HCT116 (cell line): ENCODE data around the gene CFAP99. TPM values are rescaled to one million over a fixed set of nuclear protein-coding genes. Genes with fewer than 3 reads are reported as not detected.

Experiments
- ATAC-seq: fragments of 200-7000 bp; cut with Tn5 transposase; 2 replicates; pipeline ENCODE4 v1.9.1; 2020; ENCODE audit warnings: mild to moderate bottlenecking, moderate library complexity
- BruUV-seq: library from RNA; stranded (reverse); fragments of 400-500 nt; replicated peaks from 2 replicates; lab custom pipeline; 2021; lab: Mats Ljungman, UMichigan
- CTCF ChIA-PET: fragments of 300-600 bp; sonication (Branson Sonifier 250); formaldehyde crosslinking; loops from one replicate; lab custom pipeline; 2021; ENCODE audit warnings: antibody characterized with exemption; lab: Charles Lee
- POLR2A ChIA-PET: fragments of 300-600, 350-600 bp; sonication (Branson Sonifier 250); formaldehyde crosslinking; loops from one replicate; lab custom pipeline; 2021; ENCODE audit warnings: antibody characterized with exemption; lab: Charles Lee
- RAD21 ChIA-PET, 2 experiments: fragments of 300-600 bp; sonication (Branson Sonifier 250); formaldehyde crosslinking; loops; one replicate each; lab custom pipeline; 2023; ENCODE audit warnings: low total read pairs in 2 of 2; ENCODE audit not compliant: uncharacterized antibody in 2 of 2, unreplicated experiment in 2 of 2, low non-redundant PET in 1 of 2; lab: Charles Lee
- DNase-seq: peaks from one replicate; pipeline ENCODE4 v3.0.0-alpha.2; 2010; ENCODE audit warnings: low read depth, low spot score
- H2AFZ ChIP-seq: fragments of 200-600 bp; shearing (Covaris generic), sonication (generic); 2 replicates; pipeline ENCODE4 v1.6.1; 2017; ENCODE audit warnings: low read depth, mixed run types, mixed read lengths, antibody characterized with exemption, low read length; ENCODE audit not compliant: poor library complexity, severe bottlenecking
- H3K27ac ChIP-seq: 2 replicates; pipeline ENCODE4 v1.5.1; 2012; ENCODE audit warnings: low read depth, low read length
- H3K27me3 ChIP-seq: fragments of 200-600 bp; sonication (generic); 2 replicates; pipeline ENCODE4 v1.6.1; 2016; ENCODE audit warnings: mixed run types, low read length, mixed read lengths; ENCODE audit not compliant: insufficient read depth
- H3K36me3 ChIP-seq, 2 experiments: fragments of 200-500 bp in 1 of 2; fragments of 200-600 bp in 1 of 2; sonication (Bioruptor generic) in 1 of 2; sonication (generic) in 1 of 2; 2 replicates each; pipeline versions ENCODE4 v1.5.1 to v1.6.1; 2014 to 2016; ENCODE audit warnings: low read length in 2 of 2, inconsistent platforms in 1 of 2, mixed read lengths in 1 of 2, mixed run types in 1 of 2; ENCODE audit not compliant: insufficient read depth in 2 of 2, control insufficient read depth in 1 of 2
- H3K4me1 ChIP-seq, 2 experiments: fragments of 200-600 bp in 1 of 2; sonication (generic) in 1 of 2; 2 replicates each; pipeline versions ENCODE4 v1.5.1 to v1.6.1; 2012 to 2017; ENCODE audit warnings: low read length in 2 of 2, inconsistent platforms in 1 of 2, mild to moderate bottlenecking in 1 of 2, mixed read lengths in 1 of 2, mixed run types in 1 of 2, moderate library complexity in 1 of 2; ENCODE audit not compliant: insufficient read depth in 2 of 2, control insufficient read depth in 1 of 2
- H3K4me2 ChIP-seq: fragments of 200-600 bp; sonication (generic); 2 replicates; pipeline ENCODE4 v1.6.1; 2017; ENCODE audit warnings: mixed run types, low read length, mixed read lengths
- H3K4me3 ChIP-seq, 2 experiments: fragments of 200-600 bp in 1 of 2; sonication (generic) in 1 of 2; replicated peaks in 1 of 2; 2 replicates each; pipeline ENCODE4 v1.5.1; 2011 to 2016; ENCODE audit warnings: low read length in 2 of 2, control low read depth in 1 of 2, low read depth in 1 of 2, mild to moderate bottlenecking in 1 of 2, mixed read lengths in 1 of 2, mixed run types in 1 of 2
- H3K79me2 ChIP-seq: fragments of 200-600 bp; sonication (generic); 2 replicates; pipeline ENCODE4 v1.6.1; 2017; ENCODE audit warnings: mild to moderate bottlenecking, mixed run types, low read length, moderate library complexity, mixed read lengths; ENCODE audit not compliant: insufficient read depth
- H3K9ac ChIP-seq: fragments of 200-600 bp; sonication (generic); 2 replicates; pipeline ENCODE4 v1.6.1; 2016; ENCODE audit warnings: low read length, mixed read lengths
- H3K9me2 ChIP-seq: fragments of 200-600 bp; sonication (generic), shearing (Covaris generic); 2 replicates; pipeline ENCODE4 v1.6.1; 2017; ENCODE audit warnings: mixed run types, mild to moderate bottlenecking, moderate library complexity; ENCODE audit not compliant: insufficient read depth
- H3K9me3 ChIP-seq, 2 experiments: fragments of 200-500 bp in 1 of 2; fragments of 200-600 bp in 1 of 2; sonication (Bioruptor generic) in 1 of 2; sonication (generic) in 1 of 2; 2 replicates each; pipeline ENCODE4 v1.6.1; 2014 to 2017; ENCODE audit warnings: low read length in 2 of 2, mixed read lengths in 2 of 2, inconsistent platforms in 1 of 2, low read depth in 1 of 2, mild to moderate bottlenecking in 1 of 2, mixed run types in 1 of 2, moderate library complexity in 1 of 2; ENCODE audit not compliant: control insufficient read depth in 1 of 2, insufficient read depth in 1 of 2
- H4K20me1 ChIP-seq: fragments of 200-600 bp; sonication (generic), shearing (Covaris generic); 2 replicates; pipeline ENCODE4 v1.6.1; 2017; ENCODE audit warnings: mixed run types, mild to moderate bottlenecking, moderate library complexity; ENCODE audit not compliant: insufficient read depth
- CEBPB ChIP-seq: IDR thresholded peaks from 2 replicates; pipeline ENCODE4 v1.6.1; 2012; ENCODE audit warnings: low read depth
- ELF1 ChIP-seq: IDR thresholded peaks from 2 replicates; pipeline ENCODE4 v1.6.1; 2012; ENCODE audit warnings: low read depth, borderline replicate concordance
- EZH2 ChIP-seq: fragments of 200-600 bp; sonication (generic); IDR thresholded peaks from 2 replicates; pipeline ENCODE4 v1.6.1; 2017; ENCODE audit warnings: antibody characterized with exemption, mixed run types
- FOSL1 ChIP-seq: IDR thresholded peaks from 2 replicates; pipeline ENCODE4 v1.6.1; 2012; ENCODE audit warnings: low read depth
- JUND ChIP-seq: IDR thresholded peaks from 2 replicates; pipeline ENCODE4 v1.6.1; 2012
- POLR2A ChIP-seq: IDR thresholded peaks from 2 replicates; pipeline ENCODE4 v1.7.0; 2011; ENCODE audit warnings: borderline replicate concordance; ENCODE audit not compliant: insufficient read depth, insufficient read length; ENCODE audit errors: extremely low read depth
- POLR2AphosphoS5 ChIP-seq: IDR thresholded peaks from 2 replicates; pipeline ENCODE4 v1.6.1; 2011; ENCODE audit warnings: mild to moderate bottlenecking, low read depth, low read length, moderate library complexity
- RAD21 ChIP-seq: IDR thresholded peaks from 2 replicates; pipeline ENCODE4 v1.6.1; 2012; ENCODE audit warnings: low read depth, mild to moderate bottlenecking
- SIN3A ChIP-seq: IDR thresholded peaks from 2 replicates; pipeline ENCODE4 v1.6.1; 2012; ENCODE audit warnings: low read depth
- SP1 ChIP-seq: IDR thresholded peaks from 2 replicates; pipeline ENCODE4 v1.6.1; 2012; ENCODE audit warnings: low read depth
- TCF7L2 ChIP-seq: IDR thresholded peaks from 2 replicates; pipeline ENCODE4 v1.7.0; 2011; ENCODE audit warnings: borderline replicate concordance, inconsistent platforms; ENCODE audit not compliant: insufficient read depth, insufficient read length; ENCODE audit errors: extremely low read depth
- YY1 ChIP-seq: IDR thresholded peaks from 2 replicates; pipeline ENCODE4 v1.6.1; 2011; ENCODE audit warnings: low read length, low read depth, moderate library complexity, mild to moderate bottlenecking; ENCODE audit not compliant: insufficient replicate concordance; ENCODE audit errors: extremely low read depth
- intact Hi-C: fragments of 100-400 bp; cut with micrococcal nuclease; formaldehyde crosslinking; loops from 2 replicates; pipeline ENCODE4 v1.10.0; 2022
- total RNA-seq: library from RNA; stranded (reverse); gene quantifications from one replicate; pipeline ENCODE4 v1.2.1, GENCODE V29; 2021; ENCODE audit not compliant: unreplicated experiment
- TF ChIP-seq, protein P1 (sequence below): IDR thresholded peaks from 2 replicates; pipeline ENCODE4 v1.6.1; 2012
- TF ChIP-seq, protein P2 (sequence below), 3 experiments: fragments of 200-600 bp in 1 of 3; sonication (generic) in 1 of 3; IDR thresholded peaks in 2 of 3; conservative IDR thresholded peaks in 1 of 3; 2 replicates each; pipeline ENCODE4 v1.5.1; 2012 to 2017; ENCODE audit warnings: low read depth in 2 of 3, low read length in 2 of 3, antibody characterized with exemption in 1 of 3, borderline replicate concordance in 1 of 3, control low read depth in 1 of 3, mild to moderate bottlenecking in 1 of 3, mixed read lengths in 1 of 3, mixed run types in 1 of 3, moderate library complexity in 1 of 3; ENCODE audit not compliant: insufficient read depth in 1 of 3
- TF ChIP-seq, protein P3 (sequence below): IDR thresholded peaks from 2 replicates; pipeline ENCODE4 v1.6.1; 2011; ENCODE audit warnings: mild to moderate bottlenecking, low read length, moderate library complexity; ENCODE audit not compliant: insufficient replicate concordance; ENCODE audit errors: extremely low read depth

The CFAP99 gene
- total RNA-seq, 1 experiment from 2014 or later: 0.42 TPM

- ChIA-PET POLR2A (no interaction called here), CTCF (no interaction called here), RAD21 (no interaction called here)
- Histone ChIP-seq H4K20me1 (peaks cover 33% of the 10 kb centered on the region; the same call in 1 of the 2 replicates), H3K9me2 (no peaks in the 10 kb centered on the region), H3K36me3 (peaks cover 2 to 20% of the 10 kb centered on the region in 2 experiments; a peak in 2 of 4 replicates), H3K9ac (no peak overlapping the region), H3K4me1 (no peaks in the 10 kb centered on the region), H3K4me2 (no peak overlapping the region), H3K27ac (no peak overlapping the region), H2AFZ (no peak overlapping the region), H3K79me2 (peaks cover 100% of the 10 kb centered on the region), H3K27me3 (no peaks in the 10 kb centered on the region), H3K9me3 (no peaks in the 10 kb centered on the region), H3K4me3 (no peak overlapping the region)
- ATAC-seq (no peak), DNase-seq (no peak)
- no TSS peak for BruUV-seq
- intact Hi-C loops: no loop called here
- TF ChIP-seq SP1 (no peak), SIN3A (no peak), POLR2A (no peak), POLR2AphosphoS5 (no peak), RAD21 (no peak), ELF1 (no peak), YY1 (no peak), FOSL1 (no peak), CEBPB (no peak), JUND (no peak), TCF7L2 (no peak), EZH2 (no peak)
- TF ChIP-seq, protein P1, sequence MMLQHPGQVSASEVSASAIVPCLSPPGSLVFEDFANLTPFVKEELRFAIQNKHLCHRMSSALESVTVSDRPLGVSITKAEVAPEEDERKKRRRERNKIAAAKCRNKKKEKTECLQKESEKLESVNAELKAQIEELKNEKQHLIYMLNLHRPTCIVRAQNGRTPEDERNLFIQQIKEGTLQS: no peak
- TF ChIP-seq, protein P2, sequence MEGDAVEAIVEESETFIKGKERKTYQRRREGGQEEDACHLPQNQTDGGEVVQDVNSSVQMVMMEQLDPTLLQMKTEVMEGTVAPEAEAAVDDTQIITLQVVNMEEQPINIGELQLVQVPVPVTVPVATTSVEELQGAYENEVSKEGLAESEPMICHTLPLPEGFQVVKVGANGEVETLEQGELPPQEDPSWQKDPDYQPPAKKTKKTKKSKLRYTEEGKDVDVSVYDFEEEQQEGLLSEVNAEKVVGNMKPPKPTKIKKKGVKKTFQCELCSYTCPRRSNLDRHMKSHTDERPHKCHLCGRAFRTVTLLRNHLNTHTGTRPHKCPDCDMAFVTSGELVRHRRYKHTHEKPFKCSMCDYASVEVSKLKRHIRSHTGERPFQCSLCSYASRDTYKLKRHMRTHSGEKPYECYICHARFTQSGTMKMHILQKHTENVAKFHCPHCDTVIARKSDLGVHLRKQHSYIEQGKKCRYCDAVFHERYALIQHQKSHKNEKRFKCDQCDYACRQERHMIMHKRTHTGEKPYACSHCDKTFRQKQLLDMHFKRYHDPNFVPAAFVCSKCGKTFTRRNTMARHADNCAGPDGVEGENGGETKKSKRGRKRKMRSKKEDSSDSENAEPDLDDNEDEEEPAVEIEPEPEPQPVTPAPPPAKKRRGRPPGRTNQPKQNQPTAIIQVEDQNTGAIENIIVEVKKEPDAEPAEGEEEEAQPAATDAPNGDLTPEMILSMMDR (IDR thresholded peaks at IDR 0.05 in 2 of 3, conservative IDR thresholded peaks at IDR 0.05 in 1 of 3; ENCODE audit: borderline replicate concordance in 1 of 3, insufficient read depth in 1 of 3, low read depth in 2 of 3, low read length in 2 of 3): no peak
- TF ChIP-seq, protein P3, sequence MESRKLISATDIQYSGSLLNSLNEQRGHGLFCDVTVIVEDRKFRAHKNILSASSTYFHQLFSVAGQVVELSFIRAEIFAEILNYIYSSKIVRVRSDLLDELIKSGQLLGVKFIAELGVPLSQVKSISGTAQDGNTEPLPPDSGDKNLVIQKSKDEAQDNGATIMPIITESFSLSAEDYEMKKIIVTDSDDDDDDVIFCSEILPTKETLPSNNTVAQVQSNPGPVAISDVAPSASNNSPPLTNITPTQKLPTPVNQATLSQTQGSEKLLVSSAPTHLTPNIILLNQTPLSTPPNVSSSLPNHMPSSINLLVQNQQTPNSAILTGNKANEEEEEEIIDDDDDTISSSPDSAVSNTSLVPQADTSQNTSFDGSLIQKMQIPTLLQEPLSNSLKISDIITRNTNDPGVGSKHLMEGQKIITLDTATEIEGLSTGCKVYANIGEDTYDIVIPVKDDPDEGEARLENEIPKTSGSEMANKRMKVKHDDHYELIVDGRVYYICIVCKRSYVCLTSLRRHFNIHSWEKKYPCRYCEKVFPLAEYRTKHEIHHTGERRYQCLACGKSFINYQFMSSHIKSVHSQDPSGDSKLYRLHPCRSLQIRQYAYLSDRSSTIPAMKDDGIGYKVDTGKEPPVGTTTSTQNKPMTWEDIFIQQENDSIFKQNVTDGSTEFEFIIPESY: no peak
Measured at GRCh38 chr4:2485956-2486355, 67.2 kb downstream of the CFAP99 start.
